ENCODE measurements around the gene GLIS1.
"Not testable (repeated sequence)": the region's sequence is repeated elsewhere in the genome, so short reads cannot be mapped to it uniquely, and the experiment has no call there.

GLIS1 gene

DNA sequence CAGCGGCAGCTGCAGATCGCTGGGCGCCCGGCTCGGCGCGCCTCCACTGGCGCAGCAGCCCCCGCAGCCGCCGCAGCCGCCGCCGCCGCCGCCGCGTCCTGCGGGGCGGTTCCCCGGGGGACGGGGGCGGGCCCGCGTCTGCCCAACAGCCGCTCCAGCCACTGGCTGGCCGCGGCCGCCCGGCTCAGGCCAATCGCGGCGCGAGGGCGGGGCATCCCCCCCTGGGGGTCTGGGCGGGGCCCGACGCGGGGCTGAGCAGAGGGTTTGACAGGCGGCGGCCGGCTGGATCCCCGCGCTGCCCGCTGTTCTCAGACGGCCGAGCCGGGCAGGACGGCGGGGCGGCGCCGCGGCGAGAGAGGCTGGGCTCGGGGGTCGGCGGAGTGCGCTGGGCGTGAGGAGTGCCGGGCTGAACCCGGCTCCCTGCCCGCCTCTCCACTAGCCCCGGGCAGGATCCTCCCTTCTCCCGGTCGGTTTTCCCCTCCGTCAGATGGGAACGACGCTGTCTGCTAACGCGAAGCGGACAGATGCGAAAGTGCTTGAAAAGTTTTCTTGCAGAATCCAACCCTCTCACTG is at the start of gene GLIS1:
Gene GLIS1 (minus strand): TSS at position 56 of the 573 bp plus-strand sequence. CDS start 1,100 bp downstream, outside the sequence.
- DNase-seq (ENCODE audit: low read depth in 2 of 3, low spot score in 2 of 3) = peak in 2 of 3 experiments; percentile 18 to 48

DNA sequence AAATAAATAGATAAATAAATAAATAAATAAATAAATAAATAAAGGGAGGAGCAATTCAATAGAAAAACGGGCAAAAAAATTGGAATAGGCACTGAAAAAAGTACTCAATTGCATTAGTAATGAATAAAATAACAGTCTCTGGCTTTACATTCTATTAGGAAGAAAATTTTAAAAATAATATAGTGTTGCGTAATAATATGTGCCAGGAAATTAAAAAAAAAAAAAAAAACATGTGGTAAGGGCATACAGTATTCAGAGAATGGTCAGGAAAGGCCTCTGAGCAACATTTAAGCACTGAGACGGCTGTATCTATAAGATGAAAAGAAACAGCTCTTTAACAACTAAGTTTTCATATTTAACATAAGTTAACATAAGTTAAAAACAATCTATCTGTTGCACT is 48.7 kb upstream of the GLIS1 start:
- DNase-seq (ENCODE audit: low read depth in 2 of 3, low spot score in 2 of 3) = no peak

- DNase-seq (ENCODE audit: low read depth in 2 of 3, low spot score in 2 of 3) = no peak
Measured at GRCh38 chr1:53783056-53783455, 44.1 kb upstream of the GLIS1 start.

DNA sequence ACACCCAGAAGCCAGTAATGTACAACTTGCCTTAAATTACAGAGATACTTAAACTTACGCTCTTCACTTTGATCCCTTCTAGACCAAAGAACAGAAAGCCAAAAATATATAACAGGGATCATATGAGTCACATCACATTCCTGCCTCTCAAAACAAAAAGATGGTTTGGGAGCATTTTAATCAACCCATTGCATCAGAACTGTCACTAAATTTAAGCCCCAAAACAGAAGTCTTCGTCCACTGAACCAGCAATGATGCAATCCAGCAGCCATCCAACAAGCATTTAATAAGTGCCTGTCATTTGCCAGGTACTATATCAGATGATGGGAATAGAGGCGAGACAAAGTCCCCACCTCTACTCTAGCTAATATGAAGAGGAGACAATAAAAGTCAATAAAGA is 42.7 kb upstream of the GLIS1 start:
- DNase-seq (ENCODE audit: low read depth in 2 of 3, low spot score in 2 of 3) = no peak

- DNase-seq (ENCODE audit: low read depth in 2 of 3, low spot score in 2 of 3) = no peak
Measured at GRCh38 chr1:53777272-53777671, 38.3 kb upstream of the GLIS1 start.

DNA sequence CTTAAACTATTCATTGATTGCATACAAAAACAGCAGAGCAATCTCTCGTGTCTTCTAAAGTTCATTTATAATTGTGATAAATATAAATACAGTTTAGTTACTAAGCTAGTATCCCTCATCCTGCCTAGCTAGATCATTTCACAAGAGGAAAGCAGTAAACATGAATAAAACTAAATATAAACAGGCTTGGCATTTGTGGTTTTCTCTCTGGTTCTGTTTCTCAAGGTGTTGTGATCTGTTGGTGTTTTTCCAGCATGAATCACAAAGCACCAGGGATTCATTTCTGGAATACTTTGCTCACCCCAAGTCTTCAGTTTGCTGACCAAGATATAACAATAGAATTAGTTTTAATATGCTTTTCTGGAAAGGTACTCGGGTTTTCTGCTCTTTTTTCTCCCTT is 32.7 kb upstream of the GLIS1 start:
- DNase-seq (ENCODE audit: low read depth in 2 of 3, low spot score in 2 of 3) = no peak

GRCh38 chr1:53769780-53770179 is 30.8 kb upstream of the GLIS1 start:
- DNase-seq (ENCODE audit: low read depth in 2 of 3, low spot score in 2 of 3) = no peak

DNA sequence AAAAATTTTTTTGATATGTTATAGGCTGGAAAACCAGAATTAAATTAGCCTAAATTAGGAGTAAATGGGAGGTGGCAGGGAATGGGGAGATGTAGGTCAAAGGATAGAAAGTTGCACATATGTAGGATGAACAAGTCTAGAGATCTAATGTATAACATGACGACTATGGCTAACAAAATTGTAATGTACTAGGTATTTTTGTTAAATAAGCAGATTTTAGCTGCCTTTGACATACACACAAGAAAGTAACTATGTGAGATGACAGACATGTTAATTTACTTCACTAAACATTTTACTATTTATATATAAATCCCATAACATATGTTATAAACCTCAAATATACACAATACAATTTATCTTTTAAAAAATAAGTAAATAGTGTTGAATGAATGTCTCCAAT is 30.2 kb upstream of the GLIS1 start:
- DNase-seq (ENCODE audit: low read depth in 2 of 3, low spot score in 2 of 3) = no peak

DNA sequence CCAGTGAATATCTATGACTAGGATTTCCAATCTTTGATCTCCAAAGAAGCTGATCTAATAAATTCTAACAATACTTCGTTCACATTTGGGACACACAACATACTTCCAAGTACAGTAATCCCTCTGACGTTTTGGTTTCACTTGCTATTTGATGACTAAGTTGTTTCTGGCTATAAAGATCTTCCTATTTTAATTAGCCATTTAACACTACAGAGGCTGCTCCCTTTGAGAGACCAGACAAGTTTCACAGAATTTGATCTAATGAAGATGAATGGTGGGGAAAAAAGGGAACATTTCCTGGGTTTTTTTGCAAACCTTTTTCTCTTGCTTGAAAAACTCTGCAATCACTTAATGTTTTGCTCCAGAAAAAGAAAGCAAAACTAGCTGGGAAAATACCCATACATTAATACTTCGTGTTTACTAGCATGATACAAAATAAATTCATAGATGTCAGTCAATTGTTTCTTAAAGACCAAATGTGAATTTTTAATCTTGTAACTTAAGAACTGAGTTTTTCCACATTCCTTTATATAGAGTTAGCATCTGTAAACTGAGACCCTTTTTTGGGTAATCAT is 28.0 kb upstream of the GLIS1 start:
- DNase-seq (ENCODE audit: low read depth in 2 of 3, low spot score in 2 of 3) = no peak

DNA sequence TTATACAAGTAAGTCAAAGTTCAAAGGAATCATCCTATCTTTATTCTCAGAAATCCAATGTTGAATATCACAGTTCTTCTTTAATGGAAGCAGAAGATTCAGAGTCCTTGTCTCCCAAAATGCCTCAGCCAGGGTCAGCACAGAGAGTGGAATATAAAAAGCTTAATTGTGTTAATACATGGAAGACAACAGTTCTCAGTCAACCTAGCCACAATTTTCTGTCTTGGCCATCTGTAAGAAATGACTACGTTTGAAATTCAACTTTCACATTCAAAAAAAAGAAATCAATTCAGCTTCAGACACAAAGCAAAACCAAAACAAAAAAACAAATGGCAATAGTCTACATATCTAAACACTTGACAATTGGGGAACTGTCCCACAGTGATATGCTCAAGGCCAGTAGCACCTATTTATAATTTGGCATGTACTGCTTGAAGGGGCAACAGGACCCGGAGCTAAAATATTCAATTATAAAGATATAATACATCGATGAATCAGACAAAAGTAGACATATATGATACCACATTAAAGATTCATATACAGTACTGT is 27.3 kb upstream of the GLIS1 start:
- no peak for DNase-seq (ENCODE audit: low read depth in 2 of 3, low spot score in 2 of 3)

- DNase-seq (ENCODE audit: low read depth in 2 of 3, low spot score in 2 of 3) = no peak
Measured at GRCh38 chr1:53765657-53766056, 26.7 kb upstream of the GLIS1 start.

DNA sequence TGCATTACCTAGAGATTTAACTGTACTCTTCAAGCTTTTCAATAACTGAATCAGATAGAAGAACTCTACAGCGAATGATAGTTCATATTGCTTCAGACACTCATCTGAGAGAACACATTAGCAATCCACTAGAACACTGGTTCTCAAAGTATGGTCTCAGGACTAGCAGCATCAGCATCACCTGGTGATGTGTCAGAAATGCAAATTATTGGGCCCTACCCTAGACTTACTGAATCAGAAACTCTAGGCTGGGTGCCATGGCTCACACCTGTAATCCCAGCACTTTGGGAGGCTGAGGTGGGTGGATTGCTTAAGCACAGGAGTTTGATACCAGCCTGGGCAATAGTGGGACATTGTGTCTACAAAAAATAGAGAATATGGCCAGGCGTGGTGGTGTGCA is 24.9 kb upstream of the GLIS1 start:
- no peak for DNase-seq (ENCODE audit: low read depth in 2 of 3, low spot score in 2 of 3)

DNA sequence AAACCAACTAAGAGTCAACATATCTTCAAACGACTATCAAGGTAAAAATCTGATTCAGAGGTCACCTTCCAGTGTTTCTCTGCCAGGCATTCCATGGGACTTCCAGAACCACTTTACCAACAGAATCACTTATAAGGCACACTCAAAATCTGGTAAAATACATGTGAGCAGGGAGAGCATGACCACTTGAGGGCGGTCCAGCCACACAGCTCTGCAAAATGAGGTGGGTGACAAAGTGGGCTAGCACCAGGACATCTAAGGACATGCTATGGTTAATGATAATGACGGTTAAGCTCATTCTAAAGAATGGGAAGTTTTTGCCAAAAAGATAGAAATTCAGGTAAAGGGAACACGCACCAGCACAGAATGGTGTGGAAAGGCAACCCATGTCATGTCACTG is 24.5 kb upstream of the GLIS1 start:
- no peak for DNase-seq (ENCODE audit: low read depth in 2 of 3, low spot score in 2 of 3)

DNA sequence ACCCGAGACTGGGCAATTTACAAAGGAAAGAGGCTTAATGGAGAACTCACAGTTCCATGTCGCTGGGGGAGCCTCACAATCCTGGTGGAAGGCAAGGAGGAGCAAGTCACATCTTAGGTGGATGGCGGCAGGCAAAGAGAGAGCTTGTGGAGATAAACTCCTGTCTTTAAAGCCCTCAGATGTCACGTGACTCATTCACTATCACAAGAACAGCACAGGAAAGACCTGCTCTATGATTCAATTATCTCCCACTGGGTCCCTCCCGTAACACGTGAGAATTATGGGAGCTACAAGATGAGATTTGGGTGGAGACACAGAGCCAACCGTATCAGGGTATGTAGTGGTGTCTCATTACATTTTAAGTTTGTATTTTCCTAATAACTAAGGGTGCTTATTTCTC is 21.5 kb upstream of the GLIS1 start:
- not testable (repeated sequence) for DNase-seq (ENCODE audit: low read depth in 2 of 3, low spot score in 2 of 3)

- no peak for DNase-seq (ENCODE audit: low read depth in 2 of 3, low spot score in 2 of 3)
Measured at GRCh38 chr1:53755874-53756273, 16.9 kb upstream of the GLIS1 start.

- no peak for DNase-seq (ENCODE audit: low read depth in 2 of 3, low spot score in 2 of 3)
Measured at GRCh38 chr1:53754484-53755312, 15.7 kb upstream of the GLIS1 start.

GRCh38 chr1:53752281-53752680 is 13.3 kb upstream of the GLIS1 start:
- no peak for DNase-seq (ENCODE audit: low read depth in 2 of 3, low spot score in 2 of 3)

DNA sequence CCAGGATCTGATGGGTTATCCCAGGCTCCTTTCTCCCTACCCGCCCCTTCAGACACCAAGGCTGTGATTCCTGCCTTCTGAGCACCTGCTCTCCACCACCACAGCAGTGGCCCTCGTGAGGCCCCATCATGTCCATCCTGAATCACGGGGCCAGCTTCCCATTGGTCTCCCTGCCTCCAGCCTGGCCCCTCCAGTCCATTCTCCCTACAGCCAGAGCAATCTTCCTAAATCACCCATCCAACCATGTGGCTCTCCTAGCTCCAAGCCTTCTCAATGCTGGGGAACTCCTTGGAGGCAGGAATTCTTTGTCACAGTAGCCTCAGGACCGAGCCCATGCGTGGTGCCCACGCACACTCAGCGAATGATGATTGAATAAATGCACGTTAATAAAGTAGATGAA is 8.9 kb upstream of the GLIS1 start:
- no peak for DNase-seq (ENCODE audit: low read depth in 2 of 3, low spot score in 2 of 3)

- no peak for DNase-seq (ENCODE audit: low read depth in 2 of 3, low spot score in 2 of 3)
Measured at GRCh38 chr1:53740621-53741105, 1.7 kb upstream of the GLIS1 start.

- DNase-seq (ENCODE audit: low read depth in 2 of 3, low spot score in 2 of 3) = no peak
Measured at GRCh38 chr1:53738205-53739108, 507 bp downstream of the GLIS1 start.

- DNase-seq (ENCODE audit: low read depth in 2 of 3, low spot score in 2 of 3) = no peak
Measured at GRCh38 chr1:53737648-53738204, 1.2 kb downstream of the GLIS1 start.
